Epidermal melanocyte (primary cell): ENCODE results near the gene TMEM150B.

ENCODE experiments used
- DNase-seq: peaks from one replicate; pipeline ENCODE4 v3.0.0; 2011; ENCODE audit warnings: low spot score; ENCODE audit not compliant: insufficient read length

The TMEM150B gene

DNA sequence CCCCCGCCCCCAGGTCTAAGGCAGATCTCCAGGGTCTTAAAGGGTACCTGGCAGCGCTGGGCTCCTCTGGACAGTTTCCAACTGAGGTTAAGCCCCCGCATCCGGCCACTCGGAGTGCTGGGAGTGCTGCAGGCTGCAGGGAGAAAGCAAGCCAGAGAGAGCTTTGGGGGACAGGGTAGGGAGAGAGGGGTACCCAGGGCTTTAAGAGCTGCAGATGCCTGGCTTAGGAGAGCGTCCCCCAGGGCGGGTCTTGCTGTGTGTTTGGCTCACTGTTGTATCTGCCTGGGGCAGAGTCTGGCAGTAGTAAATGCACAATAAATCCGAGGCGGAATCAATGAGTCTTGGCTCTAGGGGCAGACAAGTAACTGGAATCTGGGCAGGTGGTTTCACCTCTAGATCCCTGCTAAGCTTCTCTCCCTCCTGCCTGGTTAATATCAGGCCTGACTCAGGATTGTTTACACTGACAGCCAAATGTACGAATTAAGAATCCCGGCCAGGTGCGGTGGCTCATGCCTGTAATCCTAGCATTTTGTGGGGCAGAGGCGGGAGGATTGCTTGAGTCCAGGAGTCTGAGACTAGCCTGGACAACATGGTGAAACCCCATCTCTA lies 30.2 kb upstream of the TMEM150B start:
- no peak for DNase-seq

DNA sequence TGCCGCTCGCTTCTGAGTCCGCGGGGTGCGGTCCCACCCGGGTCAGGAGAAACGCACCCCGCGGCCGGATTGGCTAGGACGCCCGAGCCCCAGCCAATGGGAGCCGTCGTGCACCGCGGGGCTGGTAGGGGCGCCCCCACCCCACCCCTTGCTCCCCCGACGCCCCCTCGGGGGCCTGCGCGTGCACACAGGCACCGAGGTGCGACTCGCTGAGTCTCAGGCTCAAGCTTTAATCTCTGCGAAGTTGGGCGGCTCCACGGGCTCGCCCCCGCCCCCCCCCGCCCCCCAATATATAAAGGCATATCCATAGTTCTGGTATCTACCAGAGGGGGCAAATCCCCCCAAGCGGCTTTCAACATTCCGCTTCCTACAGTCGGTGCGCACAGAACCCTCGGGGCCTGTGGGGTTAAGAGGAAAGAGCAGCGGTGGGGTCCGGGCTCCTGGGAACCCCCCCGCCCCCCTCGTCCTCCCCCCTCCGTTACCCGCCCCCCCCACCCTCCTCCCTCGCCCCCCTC lies 29.6 kb upstream of the TMEM150B start, which contains the start of gene COX6B2:
COX6B2 (minus strand) TSS at position 22 of the 515 bp plus-strand sequence. CDS start 198 bp downstream, outside the sequence.
- DNase-seq = no peak

DNA sequence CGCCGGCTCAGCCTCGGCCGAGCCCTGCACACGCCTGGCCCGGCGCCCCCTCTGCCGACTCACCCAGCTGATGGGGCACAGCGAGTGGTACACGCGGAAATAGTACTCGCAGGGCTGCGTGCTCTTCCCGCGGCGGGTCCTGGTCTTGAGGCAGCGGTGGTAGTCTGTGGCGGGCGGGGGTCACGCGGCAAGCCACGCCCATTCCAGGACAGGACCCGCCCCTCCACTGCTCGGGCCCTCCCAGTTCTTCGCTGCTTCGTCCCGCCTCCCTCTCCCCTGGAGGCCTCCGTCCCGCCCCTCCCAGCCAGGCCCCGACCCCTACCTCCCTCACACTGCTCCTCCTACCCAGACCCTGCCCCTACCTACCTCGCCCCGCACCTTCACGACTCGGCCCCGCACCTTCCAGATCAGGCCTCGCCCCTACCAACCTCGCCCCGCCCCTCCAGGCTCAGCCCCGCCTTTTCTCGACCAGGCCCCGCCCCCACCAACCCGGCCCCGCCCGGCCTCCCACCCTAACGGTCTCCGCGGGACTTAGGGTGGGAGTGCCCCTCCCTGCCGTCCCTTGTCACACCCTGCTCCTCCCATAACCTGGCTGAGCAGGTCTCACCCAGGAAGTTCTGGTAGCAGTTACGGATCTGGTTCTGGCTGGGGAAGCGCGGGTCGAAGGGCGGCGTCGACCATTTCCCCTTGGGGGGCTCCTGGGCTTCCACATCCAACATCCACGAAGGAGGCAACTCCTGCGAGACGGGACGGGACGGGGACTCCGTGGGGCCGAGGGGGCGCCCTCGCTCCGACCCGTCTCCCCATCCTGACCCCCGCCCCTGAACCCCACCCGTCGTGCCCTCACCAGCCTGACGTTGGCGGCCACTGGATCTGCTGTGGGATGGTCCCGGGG lies 28.9 kb upstream of the TMEM150B start:
- DNase-seq = peak; percentile 93

DNA sequence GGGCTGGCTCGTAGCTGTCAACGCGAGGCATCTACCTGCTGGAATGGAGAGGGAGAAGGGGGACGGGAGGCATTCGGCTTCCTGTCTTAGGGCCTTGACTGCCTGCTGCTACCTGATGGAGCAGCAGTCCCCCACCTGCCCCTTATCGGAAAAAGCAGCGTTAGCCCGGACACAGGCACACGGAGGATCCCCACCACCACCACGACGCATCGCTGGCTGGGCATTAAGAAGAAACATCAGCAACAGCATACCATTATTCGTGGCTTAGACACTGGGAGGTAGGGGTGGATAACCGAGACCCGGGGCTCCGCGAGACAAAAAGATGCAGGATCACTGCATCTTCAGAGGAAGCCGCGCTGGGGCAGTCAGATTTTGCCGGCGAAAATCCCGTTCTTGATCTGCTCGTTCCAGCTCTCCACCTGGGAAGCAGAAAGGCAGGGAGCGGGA lies 28.2 kb upstream of the TMEM150B start:
- no peak for DNase-seq

DNA sequence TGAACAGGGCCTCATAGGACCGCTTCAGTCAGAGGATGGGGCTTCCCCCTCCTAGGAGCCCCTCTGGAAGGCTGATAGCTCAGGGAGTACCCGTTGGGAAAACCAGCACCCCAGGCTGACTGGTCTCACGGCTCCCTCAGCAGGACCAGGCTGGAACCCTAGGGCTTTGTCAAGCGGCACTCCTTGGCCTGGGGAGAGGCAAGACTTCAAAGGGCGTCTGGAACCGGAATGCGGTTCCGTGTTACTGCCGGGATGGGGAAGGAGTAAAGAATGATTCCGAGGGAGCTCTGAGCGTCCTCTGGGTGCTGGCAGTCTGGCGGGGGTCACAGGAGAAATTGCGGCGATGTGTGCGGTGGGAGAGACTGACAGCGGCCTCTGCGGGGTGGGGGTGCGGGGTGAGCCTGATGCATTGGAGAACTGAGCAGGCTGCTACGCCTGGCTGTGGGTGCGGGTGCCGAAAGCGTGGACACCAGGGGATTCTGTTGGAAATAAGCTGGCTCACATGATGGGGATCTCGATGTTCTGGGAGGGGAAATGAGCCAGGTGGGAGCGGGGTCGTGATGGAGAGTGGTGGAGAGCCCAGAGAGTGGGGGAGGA lies 27.5 kb upstream of the TMEM150B start:
- no peak for DNase-seq

- DNase-seq = no peak
Measured at GRCh38 chr19:55352040-55352439, 26.9 kb upstream of the TMEM150B start.

DNA sequence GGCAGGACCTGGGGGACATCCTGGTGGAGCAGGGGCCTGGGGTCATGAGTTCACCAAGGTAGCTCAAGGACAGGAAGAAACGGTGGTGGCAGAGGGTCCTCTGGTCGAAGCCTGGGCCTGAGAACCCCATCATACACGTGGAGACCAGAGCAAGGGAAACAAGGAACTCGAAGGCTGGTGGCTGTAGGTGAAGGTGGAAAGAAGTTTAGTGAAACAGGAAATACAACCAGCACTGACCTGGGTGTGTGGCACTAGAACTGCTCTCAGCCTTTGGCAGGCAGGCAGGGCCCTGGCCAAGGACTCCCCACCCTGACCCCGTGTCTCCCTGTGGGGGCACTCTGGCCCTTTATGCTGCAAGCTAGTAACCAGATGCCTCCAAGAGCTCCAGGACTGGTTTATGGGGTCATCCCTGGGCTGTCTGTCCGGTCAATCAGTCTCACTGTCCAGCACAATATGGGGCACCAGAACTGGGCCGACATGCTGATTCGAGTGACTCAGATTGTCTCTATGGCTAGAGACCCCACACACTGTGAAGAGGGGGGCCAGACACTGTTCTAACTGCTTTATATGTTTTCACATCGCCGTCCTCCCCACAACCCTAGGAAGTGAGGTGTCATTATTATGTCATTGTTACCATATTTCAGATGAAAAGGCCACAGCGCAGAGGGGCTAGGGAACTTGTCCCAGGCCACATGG lies 25.6 kb upstream of the TMEM150B start:
- DNase-seq = no peak

DNA sequence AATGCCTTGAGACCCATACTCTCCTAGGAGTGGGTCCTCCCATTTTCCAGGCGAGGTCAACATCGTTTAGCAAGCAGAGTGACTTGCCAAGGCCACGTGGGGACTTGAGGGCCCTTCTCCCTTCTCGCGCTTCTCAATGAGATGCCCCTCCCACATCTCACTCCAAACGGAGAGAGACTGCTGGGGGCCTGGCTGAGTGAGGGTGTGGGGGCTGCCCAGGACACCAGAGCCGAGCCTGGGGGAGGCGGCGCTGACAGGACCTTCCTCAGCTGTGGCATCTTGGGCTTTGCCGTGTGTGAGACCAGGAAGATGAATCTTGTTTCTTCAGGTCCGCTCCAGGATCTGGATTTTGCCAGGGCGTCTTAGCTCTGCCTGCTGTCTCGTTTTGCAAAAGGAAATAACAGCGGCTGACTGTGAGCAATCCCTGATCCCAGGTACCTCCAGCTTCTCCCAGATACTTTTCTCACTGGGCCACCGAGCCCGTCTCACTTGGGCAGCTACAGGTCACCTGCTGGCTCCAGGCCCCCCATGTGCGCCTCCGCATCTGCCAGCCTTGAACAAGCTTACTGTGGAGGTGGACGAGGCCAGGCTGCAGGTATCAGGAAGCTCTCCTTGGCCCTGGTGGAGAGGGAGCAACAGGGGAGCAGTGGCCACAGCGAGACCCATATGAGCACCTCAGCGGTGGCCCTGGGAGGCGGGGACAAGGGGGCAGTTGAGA lies 23.3 kb upstream of the TMEM150B start:
- no peak for DNase-seq

GRCh38 chr19:55347442-55348009 lies 22.4 kb upstream of the TMEM150B start:
- DNase-seq = no peak

DNA sequence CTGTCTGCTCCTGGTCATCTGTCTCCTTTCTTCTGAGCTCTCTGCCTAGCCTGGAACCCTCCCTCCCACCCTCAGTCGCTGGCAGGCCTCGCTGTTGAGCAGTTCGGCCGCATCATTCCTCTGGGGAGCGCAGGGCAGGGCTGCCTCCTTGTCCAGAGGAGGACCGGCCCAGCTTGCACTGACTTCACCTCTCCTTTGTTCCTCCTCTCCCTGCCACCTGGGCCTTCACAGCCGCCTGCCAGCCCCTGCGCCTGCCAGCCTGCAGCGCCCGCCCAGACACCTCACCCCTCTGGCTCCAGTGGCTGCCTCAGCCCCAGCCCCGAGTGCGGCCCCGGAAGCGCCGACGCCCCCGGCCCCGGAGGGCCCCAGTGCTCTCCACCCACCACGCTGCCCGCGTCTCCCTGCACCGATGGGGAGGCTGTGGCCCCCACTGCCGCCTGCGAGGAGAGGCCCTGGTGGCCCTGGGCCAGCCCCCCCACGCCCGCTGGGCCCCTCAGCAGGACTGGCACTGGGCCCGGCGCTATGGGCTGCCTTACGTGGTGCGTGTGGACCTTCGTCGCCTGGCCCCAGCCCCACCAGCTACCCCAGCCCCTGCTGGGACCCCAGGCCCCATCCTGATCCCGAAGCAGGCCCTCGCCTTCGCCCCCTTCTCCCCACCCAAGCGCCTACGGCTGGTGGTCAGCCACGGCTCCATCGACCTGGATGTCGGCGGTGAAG lies 21.7 kb upstream of the TMEM150B start:
- DNase-seq = no peak

DNA sequence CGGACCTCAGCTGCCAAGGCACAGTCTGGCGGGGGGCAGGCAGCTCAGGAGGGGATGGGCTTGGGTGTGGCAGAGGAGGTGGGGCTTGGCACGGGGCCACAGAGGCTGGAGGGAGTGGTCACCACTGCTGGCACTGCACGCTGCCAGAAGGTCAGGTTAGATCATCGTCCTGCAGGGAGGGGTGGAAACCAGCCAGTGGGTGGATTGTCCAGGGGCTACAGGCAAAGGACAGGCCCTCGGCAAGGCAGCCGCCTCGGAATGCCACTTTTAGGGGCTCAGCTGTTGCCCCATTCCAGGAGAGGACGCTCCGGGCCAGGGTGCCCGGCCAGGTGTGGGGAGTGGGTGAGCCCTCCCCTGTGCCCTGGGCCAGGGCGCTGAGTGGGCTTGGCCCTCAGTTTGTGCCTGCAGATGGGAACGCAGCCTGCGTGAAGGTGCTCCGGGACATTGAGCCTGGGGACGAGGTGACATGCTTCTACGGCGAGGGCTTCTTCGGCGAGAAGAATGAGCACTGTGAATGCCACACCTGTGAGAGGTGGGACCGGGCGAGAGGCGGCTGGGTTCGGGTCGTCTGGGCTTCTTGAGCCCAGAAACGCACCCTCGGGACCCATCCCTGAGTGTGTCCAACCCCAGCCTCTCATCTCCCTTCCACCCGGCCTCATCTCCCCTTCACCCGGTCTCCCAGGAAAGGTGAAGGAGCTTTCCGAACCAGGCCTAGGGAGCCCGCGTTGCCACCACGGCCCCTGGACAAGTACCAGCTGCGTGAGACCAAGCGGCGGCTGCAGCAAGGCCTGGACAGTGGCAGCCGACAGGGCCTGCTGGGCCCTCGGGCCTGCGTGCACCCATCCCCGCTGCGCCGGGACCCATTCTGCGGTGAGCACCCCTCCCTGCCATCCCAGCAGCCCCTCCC lies 20.9 kb upstream of the TMEM150B start:
- DNase-seq = no peak

DNA sequence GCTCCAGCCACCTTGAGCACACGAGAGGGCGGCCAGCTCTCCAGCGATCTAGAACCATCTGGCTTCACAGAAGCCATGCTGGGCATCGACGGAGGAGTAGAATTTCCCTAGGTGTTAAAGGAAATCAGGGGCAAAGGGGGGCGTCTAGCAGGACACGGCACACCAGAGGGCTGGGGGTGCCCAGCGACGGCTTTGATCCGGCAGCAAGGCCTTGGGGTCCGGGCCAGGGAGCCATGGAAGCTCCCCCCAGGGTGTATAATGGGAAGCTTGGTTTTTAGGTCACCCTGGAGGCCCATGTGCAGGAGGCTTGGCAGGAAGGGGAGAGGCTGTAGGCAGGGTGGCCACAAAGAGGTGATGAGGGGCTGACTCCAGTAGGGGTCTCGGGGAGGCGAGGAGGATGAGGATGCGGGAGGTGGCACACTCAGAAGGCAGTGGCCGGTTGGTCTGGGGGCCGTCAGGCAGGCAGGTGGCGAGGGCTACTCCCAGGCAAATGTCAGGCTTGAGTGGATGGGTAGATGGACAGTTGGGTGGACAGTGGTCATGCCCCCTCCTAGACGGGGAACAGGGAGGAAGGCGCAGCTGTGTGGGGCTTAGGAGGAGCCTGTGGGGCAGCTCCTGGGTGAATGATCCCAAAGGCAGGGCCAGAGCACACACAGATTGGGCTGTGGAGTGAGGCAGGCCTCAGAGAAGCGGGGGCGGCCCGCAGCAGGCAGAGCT lies 20.1 kb upstream of the TMEM150B start:
- no peak for DNase-seq

GRCh38 chr19:55344444-55344843 lies 19.3 kb upstream of the TMEM150B start:
- DNase-seq = peak; percentile 78

GRCh38 chr19:55341595-55342531 lies 16.7 kb upstream of the TMEM150B start:
- DNase-seq = no peak

- DNase-seq = peak; percentile 94
Measured at GRCh38 chr19:55341171-55341588, 16.0 kb upstream of the TMEM150B start.

DNA sequence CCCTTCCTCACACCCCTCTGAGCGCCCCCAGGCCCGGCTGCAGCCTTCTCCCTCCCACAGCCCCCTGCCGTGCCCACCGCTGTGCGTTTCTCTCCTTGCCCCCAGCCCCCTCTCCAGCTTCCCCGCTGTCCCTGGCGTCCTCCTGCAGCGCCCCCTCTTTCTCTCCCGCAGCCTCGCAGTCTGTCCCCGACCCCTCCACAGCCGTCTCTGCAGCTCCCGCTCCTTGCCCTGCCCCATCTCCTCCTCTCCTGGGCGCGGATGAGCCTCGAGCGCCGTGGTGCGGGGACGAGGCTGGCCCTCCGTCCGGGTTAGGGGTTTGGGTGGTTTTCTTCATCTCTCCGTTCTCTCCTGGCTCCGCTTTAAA lies 15.6 kb upstream of the TMEM150B start:
- DNase-seq = no peak
